Trophoblast cell (in vitro differentiated cells and primary cell): Measurements from ENCODE around the gene MS4A13. TPM values are rescaled to one million over a fixed set of nuclear protein-coding genes. Genes with fewer than 3 reads are reported as not detected.

Source experiments
- DNase-seq, 2 donors: peaks; one replicate each; pipeline ENCODE4 v3.0.0-alpha.2; 2016
- H2AFZ ChIP-seq: 2 replicates; pipeline ENCODE4 v1.6.1; 2013; ENCODE audit warnings: low read length, moderate library complexity, mild to moderate bottlenecking; ENCODE audit not compliant: insufficient read depth, poor library complexity
- H2AK5ac ChIP-seq: 2 replicates; pipeline ENCODE4 v1.6.1; 2013; ENCODE audit warnings: mild to moderate bottlenecking, low read length
- H2BK120ac ChIP-seq: 2 replicates; pipeline ENCODE4 v1.6.1; 2013; ENCODE audit warnings: low read length, mild to moderate bottlenecking, moderate library complexity; ENCODE audit not compliant: insufficient read depth, poor library complexity
- H2BK12ac ChIP-seq: 2 replicates; pipeline ENCODE4 v1.6.1; 2013; ENCODE audit warnings: mild to moderate bottlenecking, low read length, moderate library complexity
- H2BK5ac ChIP-seq: 2 replicates; pipeline ENCODE4 v1.6.1; 2013; ENCODE audit warnings: low read length, low read depth, moderate library complexity, mild to moderate bottlenecking; ENCODE audit not compliant: poor library complexity
- H3K14ac ChIP-seq: 2 replicates; pipeline ENCODE4 v1.6.1; 2013; ENCODE audit warnings: mild to moderate bottlenecking, low read length
- H3K18ac ChIP-seq: 2 replicates; pipeline ENCODE4 v1.6.1; 2013; ENCODE audit warnings: mild to moderate bottlenecking, low read length
- H3K23ac ChIP-seq: 2 replicates; pipeline ENCODE4 v1.6.1; 2013; ENCODE audit warnings: low read length
- H3K27ac ChIP-seq: 2 replicates; pipeline ENCODE4 v1.5.1; 2013; ENCODE audit warnings: low read depth, mild to moderate bottlenecking, inconsistent platforms, low read length, moderate library complexity
- H3K27me3 ChIP-seq: 2 replicates; pipeline ENCODE4 v1.6.1; 2013; ENCODE audit warnings: inconsistent platforms, mild to moderate bottlenecking, low read length, moderate library complexity; ENCODE audit not compliant: insufficient read depth
- H3K36me3 ChIP-seq, 2 experiments: 1 replicate in 1 of 2; 2 replicates in 1 of 2; pipeline ENCODE4 v1.6.1; 2013; ENCODE audit warnings: low read length in 2 of 2, mild to moderate bottlenecking in 2 of 2, moderate library complexity in 1 of 2; ENCODE audit not compliant: insufficient read depth in 2 of 2, control insufficient read depth in 1 of 2
- H3K4ac ChIP-seq: 2 replicates; pipeline ENCODE4 v1.6.1; 2013; ENCODE audit warnings: low read depth, mild to moderate bottlenecking, low read length, moderate library complexity
- H3K4me1 ChIP-seq, 2 experiments: 1 replicate in 1 of 2; 2 replicates in 1 of 2; pipeline ENCODE4 v1.6.1; 2013; ENCODE audit warnings: low read length in 2 of 2, mild to moderate bottlenecking in 2 of 2, moderate library complexity in 1 of 2; ENCODE audit not compliant: insufficient read depth in 2 of 2, control insufficient read depth in 1 of 2
- H3K4me2 ChIP-seq: 2 replicates; pipeline ENCODE4 v1.6.1; 2013; ENCODE audit warnings: inconsistent platforms, mild to moderate bottlenecking, low read length, moderate library complexity
- H3K4me3 ChIP-seq: 2 replicates; pipeline ENCODE4 v1.5.1; 2013; ENCODE audit warnings: mild to moderate bottlenecking, low read depth, low read length, inconsistent platforms
- H3K79me1 ChIP-seq: one replicate; pipeline ENCODE4 v1.6.1; 2013; ENCODE audit warnings: low read length
- H3K79me2 ChIP-seq: 2 replicates; pipeline ENCODE4 v1.6.1; 2013; ENCODE audit warnings: low read length, mild to moderate bottlenecking; ENCODE audit not compliant: control insufficient read depth, insufficient read depth, poor library complexity
- H3K9ac ChIP-seq: 2 replicates; pipeline ENCODE4 v1.6.1; 2013; ENCODE audit warnings: mild to moderate bottlenecking, low read length
- H3K9me3 ChIP-seq: 2 replicates; pipeline ENCODE4 v1.6.1; 2013; ENCODE audit warnings: low read depth, mild to moderate bottlenecking, control low read depth, inconsistent platforms, low read length; ENCODE audit not compliant: insufficient read depth
- H4K12ac ChIP-seq: 2 replicates; pipeline ENCODE4 v1.6.1; 2013; ENCODE audit warnings: low read depth, mild to moderate bottlenecking, low read length, moderate library complexity
- H4K8ac ChIP-seq: 2 replicates; pipeline ENCODE4 v1.6.1; 2013; ENCODE audit warnings: low read depth, mild to moderate bottlenecking, low read length, moderate library complexity
- H4K91ac ChIP-seq: one replicate; pipeline ENCODE4 v1.6.1; 2013; ENCODE audit warnings: low read depth, mild to moderate bottlenecking, low read length, moderate library complexity
- WGBS: extraction: QIAGEN DNeasy Blood & Tissue Kit; methylation state at CpG from one replicate; pipeline ENCODE4 v1.1.7; 2013; ENCODE audit warnings: missing lambda C conversion rate; ENCODE audit not compliant: insufficient read length, insufficient coverage; ENCODE audit errors: extremely low coverage; 5-methylcytosine and 5-hydroxymethylcytosine counted together
- polyA plus RNA-seq: library from polyadenylated mRNA; stranded (reverse); fragments of 200-250 nt; gene quantifications from 2 replicates; pipeline ENCODE4 v1.2.3, GENCODE V29; 2013

The MS4A13 gene
- polyA plus RNA-seq = not detected in 2 replicates

- Histone ChIP-seq H4K12ac (no peak within 1 kb of the TSS), H3K9ac (no peak within 1 kb of the TSS), H4K8ac (no peak within 1 kb of the TSS), H3K9me3 (peaks cover 2% of the 10 kb centered on the region), H3K79me1 (no peaks in the 10 kb centered on the region), H3K27me3 (no peaks in the 10 kb centered on the region), H3K18ac (no peak within 1 kb of the TSS), H2AFZ (no peak within 1 kb of the TSS), H3K4me1 (no peaks in the 10 kb centered on the region), H3K79me2 (no peaks in the 10 kb centered on the region), H3K27ac (no peak within 1 kb of the TSS), H2BK5ac (no peak within 1 kb of the TSS), H2AK5ac (no peak within 1 kb of the TSS), H2BK120ac (no peak within 1 kb of the TSS), H3K4me2 (no peak within 1 kb of the TSS), H3K23ac (no peak within 1 kb of the TSS), H3K4ac (no peak within 1 kb of the TSS), H3K4me3 (no peak within 1 kb of the TSS), H2BK12ac (no peak within 1 kb of the TSS), H4K91ac (no peak within 1 kb of the TSS), H3K36me3 (no peaks in the 10 kb centered on the region), H3K14ac (no peak within 1 kb of the TSS)
- no CpG with 5 or more reads among the region's 29 CpGs for WGBS
- DNase-seq = no peak
These were observed at the start of gene MS4A13 for GRCh38 chr11:60515144-60515855. TSS of gene MS4A13 (plus strand) at chr11:60515392. CDS start at chr11:60518084, 2,692 bp downstream.

- Histone ChIP-seq H3K27ac (no peak overlapping the region), H3K4me2 (no peak overlapping the region), H2AK5ac (no peak overlapping the region), H2BK5ac (no peak overlapping the region), H4K12ac (no peak overlapping the region), H4K91ac (no peak overlapping the region), H3K18ac (no peak overlapping the region), H3K23ac (no peak overlapping the region), H3K4ac (no peak overlapping the region), H3K14ac (no peak overlapping the region), H2BK120ac (no peak overlapping the region), H4K8ac (no peak overlapping the region), H3K27me3 (no peaks in the 10 kb centered on the region), H3K4me1 (no peaks in the 10 kb centered on the region), H3K9ac (no peak overlapping the region), H3K79me1 (no peaks in the 10 kb centered on the region), H3K4me3 (no peak overlapping the region), H3K36me3 (no peaks in the 10 kb centered on the region), H2AFZ (no peak overlapping the region), H3K9me3 (peaks cover 2% of the 10 kb centered on the region), H3K79me2 (no peaks in the 10 kb centered on the region), H2BK12ac (no peak overlapping the region)
- WGBS = no CpG with 5 or more reads among the region's 2 CpGs
- DNase-seq = no peak
These were observed 46.4 kb upstream of the MS4A13 start for GRCh38 chr11:60468829-60469228.

GRCh38 chr11:60469723-60470122 lies 45.5 kb upstream of the MS4A13 start:
- Histone ChIP-seq H2BK5ac (no peak overlapping the region), H3K4me3 (no peak overlapping the region), H3K23ac (no peak overlapping the region), H3K79me1 (no peaks in the 10 kb centered on the region), H3K9ac (no peak overlapping the region), H3K18ac (no peak overlapping the region), H2BK120ac (no peak overlapping the region), H3K4ac (no peak overlapping the region), H2AK5ac (no peak overlapping the region), H3K27ac (no peak overlapping the region), H2BK12ac (no peak overlapping the region), H4K12ac (no peak overlapping the region), H4K8ac (no peak overlapping the region), H3K27me3 (no peaks in the 10 kb centered on the region), H3K9me3 (peaks cover 2% of the 10 kb centered on the region), H3K14ac (no peak overlapping the region), H3K79me2 (no peaks in the 10 kb centered on the region), H3K4me1 (no peaks in the 10 kb centered on the region), H3K4me2 (no peak overlapping the region), H4K91ac (no peak overlapping the region), H3K36me3 (no peaks in the 10 kb centered on the region), H2AFZ (no peak overlapping the region)
- peak in 1 of 2 donors; percentile 5 for DNase-seq
- no CpG with 5 or more reads among the region's 2 CpGs for WGBS

- H2BK120ac ChIP-seq = no peak overlapping the region
- H3K4me1 ChIP-seq = no peaks in the 10 kb centered on the region
- H3K18ac ChIP-seq = no peak overlapping the region
- H3K79me1 ChIP-seq = no peaks in the 10 kb centered on the region
- no peak overlapping the region for H3K4me2 ChIP-seq
- H4K8ac ChIP-seq = no peak overlapping the region
- no peak overlapping the region for H4K91ac ChIP-seq
- DNase-seq = no peak
- no CpG with 5 or more reads among the region's 6 CpGs for WGBS
- H3K36me3 ChIP-seq = no peaks in the 10 kb centered on the region
- no peak overlapping the region for H3K4me3 ChIP-seq
- no peaks in the 10 kb centered on the region for H3K27me3 ChIP-seq
- H3K4ac ChIP-seq = no peak overlapping the region
- no peak overlapping the region for H2BK5ac ChIP-seq
- no peak overlapping the region for H3K27ac ChIP-seq
- H3K79me2 ChIP-seq = no peaks in the 10 kb centered on the region
- H3K23ac ChIP-seq = no peak overlapping the region
- H2AFZ ChIP-seq = no peak overlapping the region
- H3K9me3 ChIP-seq = no peaks in the 10 kb centered on the region
- H2BK12ac ChIP-seq = no peak overlapping the region
- H3K14ac ChIP-seq = no peak overlapping the region
- H4K12ac ChIP-seq = no peak overlapping the region
- no peak overlapping the region for H3K9ac ChIP-seq
- H2AK5ac ChIP-seq = no peak overlapping the region
These were observed 38.2 kb upstream of the MS4A13 start for GRCh38 chr11:60477035-60477445.
